ENCODE measurements around the gene METTL18. TPM values are rescaled to one million over a fixed set of nuclear protein-coding genes. Genes with fewer than 3 reads are reported as not detected.
"Not testable (repeated sequence)": the region's sequence is repeated elsewhere in the genome, so short reads cannot be mapped to it uniquely, and the experiment has no call there.

Gene METTL18
- total RNA-seq, 2 experiments from 2014 or later = 8.7 to 10.8 TPM

DNA sequence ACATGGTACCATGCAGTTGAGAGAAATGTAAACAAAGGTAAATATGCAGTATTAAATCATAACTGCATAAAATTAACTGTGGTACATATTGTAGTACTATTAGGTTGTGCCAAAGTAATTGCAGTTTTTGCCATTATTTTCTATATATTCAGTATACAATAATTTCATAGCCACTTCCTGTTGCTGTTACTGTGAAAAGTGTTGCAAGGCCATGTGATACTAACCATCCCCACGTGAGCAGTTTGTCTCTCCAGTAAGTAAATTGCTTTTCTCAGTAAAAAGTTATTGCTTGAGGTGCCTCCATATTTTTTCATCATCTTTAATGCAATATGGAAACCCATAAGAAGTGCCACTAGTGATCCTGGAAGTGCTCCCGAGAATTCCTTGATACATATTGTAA is 19.6 kb upstream of the METTL18 start:
- H3K36me3 Mint-ChIP-seq (ENCODE audit: low read depth) = peaks cover 33% of the 10 kb centered on the region
- no peaks in the 10 kb centered on the region for H3K4me1 Mint-ChIP-seq (ENCODE audit: low read depth)
- no peaks in the 10 kb centered on the region for H3K27me3 Mint-ChIP-seq
- no peak for DNase-seq
- intact Hi-C loops (cut with micrococcal nuclease) = no loop called here
- TF ChIP-seq CTCF (IDR thresholded peaks at IDR 0.05) = no peak
- no peak for ATAC-seq
- ChIA-PET CTCF (no interaction called here), POLR2A (no interaction called here)
- H3K27ac Mint-ChIP-seq = no peak overlapping the region
- H3K4me3 Mint-ChIP-seq = no peak overlapping the region
- no peaks in the 10 kb centered on the region for H3K9me3 Mint-ChIP-seq

DNA sequence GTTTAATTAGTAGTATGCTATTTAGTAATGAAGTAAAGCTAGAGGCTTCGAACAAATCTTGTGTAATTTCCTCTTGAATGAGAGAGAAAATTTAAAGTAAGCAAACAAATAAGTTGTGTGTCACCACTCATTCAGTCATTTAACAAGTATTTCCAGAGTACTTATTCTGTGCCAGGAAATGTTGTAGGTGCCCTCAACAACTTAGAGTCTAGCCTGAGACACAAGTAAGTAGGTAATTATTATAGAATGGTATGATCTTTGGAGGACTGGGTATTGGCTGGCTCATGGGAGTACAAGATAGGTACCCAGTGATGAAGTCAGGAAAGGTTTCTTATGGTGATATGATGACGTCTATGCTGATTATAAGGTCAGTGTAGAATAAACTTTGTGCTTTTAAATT is 17.4 kb upstream of the METTL18 start:
- Mint-ChIP-seq H3K9me3 (no peaks in the 10 kb centered on the region), H3K4me3 (no peak overlapping the region), H3K36me3 (ENCODE audit: low read depth) (peaks cover 40% of the 10 kb centered on the region), H3K4me1 (ENCODE audit: low read depth) (no peaks in the 10 kb centered on the region), H3K27ac (no peak overlapping the region), H3K27me3 (no peaks in the 10 kb centered on the region)
- no peak for ATAC-seq
- no peak for DNase-seq
- ChIA-PET POLR2A (no interaction called here), CTCF (no interaction called here)
- intact Hi-C loops (cut with micrococcal nuclease) = no loop called here
- TF ChIP-seq CTCF (IDR thresholded peaks at IDR 0.05) = no peak

DNA sequence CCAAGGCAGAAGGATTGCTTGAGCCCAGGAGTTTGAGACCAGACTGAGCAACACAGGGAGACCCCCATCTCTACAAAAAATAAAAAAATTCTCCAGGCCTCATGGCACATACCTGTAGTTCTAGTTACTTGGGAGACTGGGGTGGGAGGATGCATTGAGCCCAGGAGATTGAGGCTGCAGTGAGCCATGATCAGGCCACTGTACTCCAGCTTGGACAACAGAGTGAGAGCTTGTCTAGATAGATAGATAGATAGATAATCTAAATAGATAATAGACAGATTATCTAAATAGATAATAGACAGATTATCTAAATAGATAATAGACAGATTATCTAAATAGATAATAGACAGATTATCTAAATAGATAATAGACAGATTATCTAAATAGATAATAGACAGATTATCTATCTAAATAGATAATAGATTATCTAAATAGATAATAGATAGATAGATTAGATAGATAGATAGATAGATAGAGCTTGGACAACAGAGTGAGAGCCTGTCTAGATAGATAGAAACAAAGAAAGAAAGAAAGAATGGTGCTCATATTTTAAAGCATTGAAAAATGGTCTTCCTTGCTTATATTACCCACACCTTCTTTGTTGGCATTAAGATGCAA is 16.8 kb upstream of the METTL18 start:
- H3K27me3 Mint-ChIP-seq; intact Hi-C loops (cut with micrococcal nuclease); H3K27ac Mint-ChIP-seq; ATAC-seq; DNase-seq; H3K4me3 Mint-ChIP-seq; H3K4me1 Mint-ChIP-seq (ENCODE audit: low read depth); POLR2A ChIA-PET; H3K9me3 Mint-ChIP-seq; CTCF ChIA-PET: not testable (repeated sequence)
- H3K36me3 Mint-ChIP-seq (ENCODE audit: low read depth) = peaks cover 45% of the 10 kb centered on the region

GRCh38 chr1:169809370-169810095 is 14.8 kb upstream of the METTL18 start:
- ChIA-PET POLR2A (interaction anchor here (0.6 to 0.7 kb wide), 2 partner anchors 186 to 557 kb away, joined by 3 to 4 read pairs; no protein-coding TSS in a partner anchor), CTCF (interaction anchor here (0.7 to 2.9 kb wide), 24 partner anchors 10 to 281 kb away, joined by 3 to 16 read pairs (median 6); partner anchors contain the start of genes F5 and METTL18)
- H3K27me3 Mint-ChIP-seq = no peaks in the 10 kb centered on the region
- ATAC-seq (no peak), DNase-seq (peak; percentile 31)
- no peak overlapping the region for H3K27ac Mint-ChIP-seq
- no peaks in the 10 kb centered on the region for H3K4me1 Mint-ChIP-seq (ENCODE audit: low read depth)
- peak; percentile 68 for TF ChIP-seq CTCF (IDR thresholded peaks at IDR 0.05)
- H3K9me3 Mint-ChIP-seq = no peaks in the 10 kb centered on the region
- intact Hi-C loops (cut with micrococcal nuclease) = no loop called here
- no peak overlapping the region for H3K4me3 Mint-ChIP-seq
- peaks cover 40% of the 10 kb centered on the region for H3K36me3 Mint-ChIP-seq (ENCODE audit: low read depth)

DNA sequence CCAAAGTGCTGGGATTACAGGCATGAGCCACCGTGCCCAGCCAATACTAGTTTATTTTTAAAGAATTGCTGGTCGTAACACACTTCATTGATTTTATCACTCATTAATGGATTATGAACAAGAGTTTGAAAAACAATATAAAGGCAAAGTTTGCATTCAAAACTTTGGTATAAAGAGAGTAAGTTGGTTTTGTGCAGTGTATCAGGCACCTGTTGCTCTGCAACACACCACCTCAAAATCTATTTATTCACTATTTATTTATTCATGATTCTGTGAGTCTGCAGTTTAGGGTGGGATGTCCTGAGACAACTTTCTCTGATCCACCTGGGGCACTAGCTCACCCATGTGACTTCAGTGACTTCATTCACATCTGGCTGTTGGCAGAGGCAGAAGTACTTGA is 10.2 kb upstream of the METTL18 start:
- POLR2A ChIA-PET = no interaction called here
- Mint-ChIP-seq H3K36me3 (ENCODE audit: low read depth) (peaks cover 44% of the 10 kb centered on the region), H3K27me3 (no peaks in the 10 kb centered on the region), H3K9me3 (no peaks in the 10 kb centered on the region), H3K4me3 (no peak overlapping the region), H3K4me1 (ENCODE audit: low read depth) (no peaks in the 10 kb centered on the region), H3K27ac (no peak overlapping the region)
- CTCF ChIA-PET = no interaction called here
- intact Hi-C loops (cut with micrococcal nuclease) = no loop called here
- TF ChIP-seq CTCF (IDR thresholded peaks at IDR 0.05) = no peak
- DNase-seq (no peak), ATAC-seq (no peak)
